CD4-positive, alpha-beta T cell treated with Interleukin-15 for 1 hour (primary cell): ENCODE data around the gene ZNF140.

Experiments used
- DNase-seq: peaks from one replicate; pipeline ENCODE4 v3.0.0-alpha.2; 2020

The ZNF140 gene

DNA sequence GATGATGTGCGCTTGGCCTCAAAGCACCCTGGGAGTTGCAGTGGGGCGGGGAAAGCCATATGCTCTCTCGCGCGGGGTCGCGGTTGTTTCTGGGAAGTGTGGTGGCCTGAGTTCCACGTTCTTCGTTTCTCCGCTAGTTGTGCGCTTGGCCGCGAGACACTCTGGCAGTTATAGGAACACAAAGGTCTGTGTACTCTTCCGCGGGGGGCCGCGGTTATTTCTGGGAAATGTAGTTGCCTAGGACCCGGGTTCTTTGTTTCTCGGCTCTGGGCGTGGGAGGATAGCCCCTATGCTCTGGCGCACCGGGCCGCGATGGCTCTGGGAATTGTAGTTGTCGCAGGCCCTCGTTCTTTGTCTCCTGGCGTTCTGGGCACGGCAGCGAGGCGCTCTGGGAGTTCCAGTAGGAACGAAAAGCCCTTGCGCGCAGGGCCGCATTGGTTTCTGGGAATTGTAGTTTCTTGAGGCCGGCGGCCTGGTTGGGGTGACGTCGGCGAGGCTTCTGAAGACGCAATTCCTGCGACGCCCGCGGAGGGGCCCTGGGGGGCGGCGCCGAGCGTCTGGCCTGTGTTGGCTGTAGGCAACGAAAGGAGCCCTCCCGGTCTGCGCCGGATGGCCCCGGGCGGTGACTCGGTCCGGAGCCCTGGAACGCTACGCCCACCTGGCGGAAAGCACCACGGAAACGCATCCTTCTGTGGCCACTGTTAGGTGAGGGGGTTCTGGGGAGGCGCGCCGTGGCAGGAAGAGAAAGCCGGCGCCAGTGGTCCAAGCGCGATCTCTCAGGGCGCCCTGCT, at the start of gene ZNF140:
Gene ZNF140, plus strand, starts transcription at position 556 of the 791 bp plus-strand sequence. CDS start 398 bp downstream, outside the sequence.
- peak; percentile 96 for DNase-seq

DNA sequence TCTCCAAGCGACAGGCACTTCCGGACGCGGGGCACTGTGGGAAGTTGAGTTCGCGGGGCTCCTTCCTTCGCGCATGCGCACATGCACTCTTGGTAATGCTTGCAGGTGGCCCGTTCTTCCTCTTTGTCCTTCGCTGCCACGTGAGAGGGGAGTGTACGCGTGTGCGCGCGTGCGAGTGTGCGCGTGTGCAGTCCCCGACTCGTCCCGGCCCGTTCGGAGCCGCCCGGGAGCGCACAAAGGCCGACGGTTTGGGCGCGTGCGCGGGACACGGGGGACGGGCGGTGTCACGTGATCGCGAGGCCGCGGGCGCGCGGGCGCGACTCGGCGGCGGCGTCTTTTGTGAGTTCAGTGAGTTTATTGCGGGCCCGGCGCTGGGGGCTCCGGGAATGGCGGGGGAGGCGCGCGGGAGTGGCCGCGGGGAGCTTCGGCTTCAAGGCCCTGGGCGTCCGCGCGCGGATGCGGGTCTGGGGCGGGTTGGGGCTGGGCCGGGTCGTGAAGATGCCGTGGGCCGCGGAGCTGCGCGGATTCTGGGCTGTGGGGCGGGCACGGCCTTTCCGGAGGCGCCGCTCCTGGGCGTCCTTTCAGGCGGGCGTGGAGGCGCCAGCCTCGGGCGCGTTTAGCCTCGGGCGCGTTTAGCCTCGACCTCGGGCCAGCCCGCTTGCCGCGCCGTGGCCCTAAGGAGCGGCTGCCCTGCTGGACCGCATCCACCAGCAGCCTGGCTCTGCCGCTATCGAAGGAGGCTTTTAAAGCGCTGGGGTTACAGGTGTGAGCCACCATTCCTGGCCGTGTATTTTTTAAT, 43.3 kb upstream of the ZNF140 start, which contains the start of gene ZNF84:
Gene ZNF84, plus strand, starts transcription at position 303 of the 799 bp plus-strand sequence. CDS start 3,959 bp downstream, outside the sequence.
- DNase-seq, result peak; percentile 99

DNA sequence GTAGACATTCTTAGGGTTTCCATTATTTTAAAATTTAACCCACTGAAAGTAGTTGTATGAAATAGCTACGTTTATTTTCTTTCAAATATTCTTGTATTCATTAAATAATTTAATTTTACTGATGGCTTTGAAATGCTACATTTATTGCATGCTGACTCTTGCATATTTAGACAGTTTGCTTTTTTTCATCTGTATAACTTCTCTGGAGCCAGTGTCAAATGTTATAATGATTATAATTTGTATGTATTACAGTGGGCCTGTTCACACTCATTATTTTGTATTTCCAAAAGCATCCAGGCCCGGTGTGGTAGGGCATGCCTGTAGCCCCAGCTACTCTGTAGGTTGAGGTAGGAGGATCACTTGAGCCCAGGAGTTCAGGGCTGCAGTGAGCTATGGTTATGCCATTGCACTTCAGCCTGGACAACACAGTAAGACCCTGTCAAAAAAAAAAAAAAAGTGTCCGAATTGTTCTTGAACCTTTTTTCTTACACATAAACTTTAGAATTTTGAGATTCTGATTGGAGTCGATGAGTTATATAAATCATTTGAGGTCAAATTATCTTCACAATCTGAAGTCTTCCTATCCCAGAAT, 42.5 kb upstream of the ZNF140 start:
- DNase-seq, result no peak

DNA sequence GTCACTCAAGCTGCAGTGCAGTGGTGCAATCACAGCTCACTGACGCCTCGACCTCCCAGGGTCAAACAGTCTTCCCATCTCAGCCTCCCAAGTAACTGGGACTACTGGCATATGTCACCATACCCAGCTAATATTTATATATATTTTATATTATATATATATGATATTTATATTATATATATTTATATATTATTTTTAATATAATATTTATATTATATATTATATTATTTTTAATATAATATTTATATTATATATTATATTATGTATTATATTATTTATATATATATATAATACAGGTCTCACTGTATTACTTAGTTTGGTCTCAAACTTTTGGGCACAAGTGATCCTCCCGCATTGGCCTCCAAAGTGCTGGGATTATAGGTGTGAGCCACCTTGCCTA, 34.0 kb upstream of the ZNF140 start:
- no peak for DNase-seq

DNA sequence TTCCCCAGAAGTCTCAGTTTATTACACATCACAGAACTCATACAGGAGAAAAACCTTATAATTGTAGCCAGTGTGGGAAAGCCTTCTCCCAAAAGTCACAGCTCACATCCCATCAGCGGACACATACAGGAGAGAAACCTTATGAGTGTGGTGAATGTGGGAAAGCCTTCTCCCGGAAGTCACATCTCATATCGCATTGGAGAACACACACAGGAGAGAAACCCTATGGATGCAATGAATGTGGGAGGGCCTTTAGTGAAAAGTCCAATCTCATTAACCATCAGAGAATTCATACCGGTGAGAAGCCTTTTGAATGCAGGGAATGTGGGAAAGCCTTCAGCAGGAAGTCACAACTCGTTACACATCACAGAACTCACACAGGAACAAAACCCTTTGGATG, 23.3 kb upstream of the ZNF140 start:
- DNase-seq, result no peak

DNA sequence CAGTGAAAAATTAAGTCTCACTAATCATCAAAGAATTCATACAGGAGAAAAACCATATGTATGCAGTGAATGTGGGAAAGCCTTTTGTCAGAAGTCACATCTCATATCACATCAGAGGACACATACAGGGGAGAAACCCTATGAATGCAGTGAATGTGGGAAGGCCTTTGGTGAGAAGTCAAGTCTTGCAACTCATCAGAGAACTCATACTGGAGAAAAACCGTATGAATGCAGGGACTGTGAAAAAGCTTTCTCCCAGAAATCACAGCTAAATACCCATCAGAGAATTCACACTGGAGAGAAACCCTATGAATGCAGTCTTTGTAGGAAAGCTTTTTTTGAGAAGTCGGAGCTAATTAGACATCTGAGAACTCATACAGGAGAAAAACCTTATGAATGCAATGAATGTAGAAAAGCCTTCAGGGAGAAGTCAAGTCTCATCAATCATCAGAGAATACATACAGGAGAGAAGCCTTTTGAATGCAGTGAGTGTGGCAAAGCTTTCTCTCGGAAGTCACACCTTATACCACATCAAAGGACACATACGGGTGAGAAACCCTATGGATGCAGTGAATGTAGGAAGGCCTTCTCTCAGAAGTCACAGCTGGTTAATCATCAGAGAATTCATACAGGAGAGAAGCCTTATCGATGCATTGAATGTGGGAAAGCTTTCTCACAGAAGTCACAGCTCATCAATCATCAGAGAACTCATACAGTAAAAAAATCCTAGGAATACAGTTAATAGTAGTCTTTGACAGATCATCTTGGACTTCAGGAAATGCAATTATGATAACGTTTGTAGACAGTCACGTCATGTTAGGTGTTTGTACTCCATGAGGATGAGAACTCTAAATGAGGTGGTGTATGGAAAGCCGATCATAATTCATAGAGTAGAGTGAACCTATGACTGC, 22.3 kb upstream of the ZNF140 start:
- DNase-seq, result no peak

DNA sequence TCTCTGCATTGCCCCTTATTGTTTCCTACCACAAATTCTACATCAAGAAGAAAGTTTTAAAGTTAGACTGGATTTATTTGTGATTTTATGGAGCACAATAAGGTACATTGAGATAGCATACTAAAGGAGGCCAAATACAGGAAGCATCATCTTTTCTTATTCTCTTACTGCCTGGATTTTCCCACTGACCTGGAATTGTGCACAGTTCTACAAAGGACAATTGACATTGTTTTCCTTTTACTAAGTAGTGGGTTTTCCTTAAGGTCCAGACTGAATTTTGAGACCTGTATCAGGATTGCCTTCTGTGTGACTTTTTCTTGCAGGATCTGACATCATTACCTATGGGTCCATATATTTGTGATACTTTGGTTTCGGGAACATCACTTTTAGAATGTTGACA, 18.8 kb upstream of the ZNF140 start:
- no peak for DNase-seq

DNA sequence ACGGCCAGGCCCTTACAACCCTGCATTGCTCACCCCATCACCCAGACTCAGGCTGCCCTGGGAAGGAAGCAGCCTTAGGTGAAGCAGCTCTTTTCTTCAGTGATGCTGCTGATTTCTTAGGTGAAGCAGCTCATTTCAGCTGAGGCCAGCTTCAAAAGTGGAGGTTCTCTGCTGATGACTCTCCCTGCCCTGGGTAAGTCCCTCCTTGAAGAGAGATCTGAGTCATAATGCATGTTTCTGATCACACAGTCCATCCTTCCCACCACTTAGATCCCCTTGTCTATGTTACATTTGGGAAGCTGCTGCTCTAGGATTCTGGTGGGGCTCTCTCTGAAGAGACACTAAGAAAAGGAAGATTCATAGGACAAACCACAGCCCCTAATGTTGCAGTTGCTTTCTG, 17.2 kb upstream of the ZNF140 start:
- DNase-seq, result no peak

DNA sequence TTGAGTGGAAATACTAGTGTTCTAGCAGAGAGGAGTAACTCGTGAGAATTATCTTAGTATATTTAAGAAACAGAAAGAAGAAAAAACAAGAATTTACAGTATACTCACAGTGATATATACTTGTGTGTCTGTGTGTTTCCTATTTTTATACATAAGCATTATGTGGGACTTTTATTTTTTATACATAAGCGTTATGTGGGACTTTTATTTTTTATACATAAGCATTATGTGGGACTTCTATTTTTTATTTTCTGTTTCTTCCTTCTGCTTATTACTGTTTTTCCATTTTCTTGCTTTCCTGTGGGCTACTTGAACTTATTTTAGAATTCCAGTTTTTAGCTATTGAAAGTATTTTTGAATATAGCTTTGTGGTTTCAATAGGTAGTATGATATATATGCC, 6.9 kb upstream of the ZNF140 start:
- no peak for DNase-seq

DNA sequence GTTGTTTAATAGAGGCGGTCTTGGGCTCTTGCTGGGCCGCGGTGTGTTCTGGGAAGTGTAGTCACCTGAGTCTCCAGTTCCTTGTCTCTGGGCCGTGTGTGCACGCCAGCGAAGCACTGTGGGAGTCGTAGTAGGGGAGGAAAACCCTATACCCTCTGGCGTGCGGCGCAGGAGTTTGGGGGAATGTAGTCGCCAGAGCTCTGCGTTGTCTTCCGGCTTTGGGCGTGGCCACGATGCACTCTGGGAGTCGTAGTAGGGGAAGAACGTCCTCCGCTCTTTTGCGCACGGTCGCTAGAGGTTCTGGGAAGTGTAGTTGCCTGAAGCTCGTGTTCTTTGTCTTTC, 726 bp upstream of the ZNF140 start:
- peak; percentile 99 for DNase-seq

DNA sequence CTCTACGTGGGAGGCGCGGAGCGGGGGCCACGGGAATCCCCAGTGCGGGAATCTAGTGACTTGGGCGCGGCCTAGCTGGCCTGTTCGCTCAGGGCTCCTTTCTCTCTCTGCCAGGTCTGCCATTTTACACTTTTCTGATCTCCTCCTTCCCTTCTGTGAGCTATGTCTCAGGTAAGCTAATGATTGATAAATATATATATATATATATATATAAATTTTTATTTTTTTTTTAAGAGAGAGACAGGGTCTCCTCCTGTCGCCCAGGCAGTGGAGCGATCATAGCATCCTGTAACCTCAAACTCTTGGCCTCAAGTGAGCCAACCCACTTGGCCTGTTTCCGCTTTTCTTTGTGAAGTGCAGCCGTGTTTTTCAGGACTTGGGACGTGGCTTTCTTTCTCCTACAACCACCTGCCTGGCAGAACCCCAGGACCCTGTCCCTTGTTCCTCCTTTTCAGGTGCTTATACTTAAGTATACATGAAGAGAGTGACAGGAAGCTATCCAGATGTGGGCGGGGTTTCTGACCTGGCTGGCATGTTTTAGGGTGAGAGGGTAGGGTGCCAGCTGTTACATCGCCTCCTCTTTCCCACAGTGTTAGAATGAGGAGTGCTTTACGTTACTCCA, 547 bp downstream of the ZNF140 start:
- no peak for DNase-seq

DNA sequence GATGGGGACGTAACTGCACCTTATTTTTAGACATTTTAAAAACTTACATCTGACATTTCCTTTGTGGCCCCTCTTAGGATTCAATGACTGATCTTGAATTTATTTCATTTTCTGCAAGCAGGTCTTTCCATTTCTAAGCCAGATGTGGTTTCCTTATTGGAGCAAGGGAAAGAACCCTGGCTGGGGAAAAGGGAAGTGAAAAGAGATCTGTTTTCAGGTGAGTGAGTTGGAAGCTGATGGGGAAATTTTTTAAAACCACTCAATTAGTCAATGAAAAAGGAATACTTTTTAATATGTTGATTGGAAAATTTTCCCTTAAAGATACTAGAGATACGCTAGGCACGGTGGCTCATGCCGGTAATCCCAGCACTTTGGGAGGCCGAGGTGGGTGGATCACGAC, 2.6 kb downstream of the ZNF140 start:
- DNase-seq, result no peak

DNA sequence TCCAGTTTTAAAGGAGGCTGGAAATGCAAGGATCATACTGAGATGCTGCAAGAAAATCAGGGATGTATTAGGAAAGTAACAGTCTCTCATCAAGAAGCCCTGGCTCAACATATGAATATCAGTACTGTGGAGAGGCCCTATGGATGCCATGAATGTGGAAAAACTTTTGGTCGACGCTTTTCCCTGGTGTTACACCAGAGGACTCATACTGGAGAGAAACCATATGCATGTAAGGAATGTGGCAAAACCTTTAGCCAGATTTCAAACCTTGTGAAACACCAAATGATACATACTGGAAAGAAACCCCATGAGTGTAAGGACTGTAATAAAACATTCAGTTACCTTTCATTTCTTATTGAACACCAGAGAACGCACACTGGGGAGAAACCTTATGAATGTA, 24.9 kb downstream of the ZNF140 start:
- DNase-seq, result no peak

DNA sequence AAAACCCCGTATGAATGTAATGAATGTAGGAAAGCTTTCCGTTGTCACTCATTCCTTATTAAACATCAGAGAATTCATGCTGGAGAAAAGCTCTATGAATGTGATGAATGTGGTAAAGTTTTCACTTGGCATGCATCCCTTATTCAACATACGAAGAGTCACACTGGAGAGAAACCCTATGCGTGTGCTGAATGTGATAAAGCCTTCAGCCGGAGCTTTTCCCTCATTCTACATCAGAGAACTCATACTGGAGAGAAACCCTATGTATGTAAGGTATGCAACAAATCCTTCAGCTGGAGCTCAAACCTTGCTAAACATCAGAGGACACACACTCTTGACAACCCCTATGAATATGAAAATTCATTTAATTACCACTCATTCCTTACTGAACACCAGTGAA, 25.5 kb downstream of the ZNF140 start:
- no peak for DNase-seq

DNA sequence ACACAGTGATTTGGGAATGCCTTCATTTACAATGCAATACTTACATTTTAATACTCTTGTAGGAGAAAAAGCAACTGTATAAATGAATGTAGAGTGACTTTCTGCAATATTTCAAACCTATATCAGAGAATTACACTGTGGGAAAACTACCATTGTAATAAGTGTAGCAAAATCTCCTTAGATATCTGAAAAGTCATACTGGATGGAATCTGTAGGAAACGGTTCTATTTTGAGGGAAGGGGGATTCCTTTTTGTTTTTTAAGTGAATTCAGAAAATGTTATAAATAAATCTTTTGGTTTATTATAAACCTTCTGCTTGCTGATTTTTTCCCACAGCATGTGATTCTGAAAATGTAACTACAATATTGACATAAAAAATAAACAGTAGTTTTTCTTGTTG, 26.4 kb downstream of the ZNF140 start:
- DNase-seq, result no peak

DNA sequence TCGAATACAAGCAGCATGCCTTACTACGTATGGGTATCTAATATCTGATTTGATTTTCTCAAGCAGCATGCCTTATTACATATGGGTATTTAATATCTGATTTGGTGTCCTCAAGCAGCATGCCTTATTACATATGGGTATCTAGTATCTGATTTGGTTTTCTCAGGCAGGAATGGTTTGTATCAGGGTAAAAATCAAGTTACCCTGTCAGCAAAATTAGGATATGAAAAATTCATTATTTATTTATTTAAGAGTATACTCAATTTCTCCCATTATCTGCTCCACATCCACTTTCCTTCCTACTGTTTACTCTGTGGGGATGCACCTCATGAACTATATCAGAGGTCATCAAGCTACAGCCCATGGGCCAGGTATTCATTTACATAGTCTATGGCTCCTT, 27.4 kb downstream of the ZNF140 start:
- no peak for DNase-seq

DNA sequence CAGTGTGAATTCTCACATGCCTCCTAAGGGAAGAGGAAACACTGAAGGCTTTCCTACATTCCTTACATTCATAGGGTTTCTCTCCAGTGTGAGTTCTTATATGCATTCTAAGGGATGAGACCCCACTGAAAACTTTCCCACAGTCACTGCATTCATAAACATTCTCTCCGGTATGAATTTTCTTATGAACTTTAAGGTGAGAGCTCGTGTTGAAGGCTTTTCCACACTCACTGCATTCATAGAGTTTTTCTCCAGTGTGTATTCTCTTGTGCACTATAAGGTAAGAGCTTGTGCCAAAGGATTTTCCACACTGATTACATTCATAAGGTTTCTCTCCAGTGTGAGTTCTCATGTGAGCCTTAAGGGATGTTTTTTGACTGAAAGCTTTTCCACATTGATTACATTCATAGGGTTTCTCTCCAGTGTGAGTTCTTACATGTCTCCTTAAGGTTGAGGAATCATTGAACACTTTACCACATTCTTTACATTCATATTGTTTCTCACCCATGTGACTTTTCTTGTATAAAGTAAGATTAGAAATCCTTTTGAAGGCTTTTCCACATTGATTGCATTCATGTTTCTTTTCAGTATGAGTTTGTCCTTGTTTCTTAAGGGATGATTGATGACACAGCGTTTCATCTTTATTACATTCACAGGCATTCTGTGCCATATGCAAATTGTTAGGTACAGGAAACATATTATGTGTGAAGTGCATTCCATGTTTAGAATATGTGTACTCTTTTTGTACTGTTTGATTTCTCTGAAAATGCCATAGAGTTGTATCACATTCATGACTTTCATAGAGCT, 39.9 kb downstream of the ZNF140 start:
- DNase-seq, result no peak

DNA sequence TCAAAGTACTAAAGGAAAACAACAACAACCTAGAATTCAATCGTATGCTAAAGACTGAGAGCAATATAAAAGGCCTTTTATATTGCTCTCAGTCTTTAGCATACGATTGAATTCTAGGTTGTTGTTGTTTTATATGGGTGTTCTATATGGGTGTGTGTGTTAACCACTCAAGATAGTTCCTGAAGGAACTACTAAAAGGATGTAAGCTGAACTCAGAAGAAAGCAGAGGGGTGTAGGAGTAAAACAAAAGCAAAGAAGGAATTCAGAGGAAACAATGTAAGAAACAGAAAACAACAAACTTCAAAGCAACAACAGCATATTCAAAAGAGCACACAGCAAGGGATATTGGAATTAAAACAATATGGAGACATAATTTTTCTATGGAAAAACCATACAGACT, 44.0 kb downstream of the ZNF140 start:
- no peak for DNase-seq

DNA sequence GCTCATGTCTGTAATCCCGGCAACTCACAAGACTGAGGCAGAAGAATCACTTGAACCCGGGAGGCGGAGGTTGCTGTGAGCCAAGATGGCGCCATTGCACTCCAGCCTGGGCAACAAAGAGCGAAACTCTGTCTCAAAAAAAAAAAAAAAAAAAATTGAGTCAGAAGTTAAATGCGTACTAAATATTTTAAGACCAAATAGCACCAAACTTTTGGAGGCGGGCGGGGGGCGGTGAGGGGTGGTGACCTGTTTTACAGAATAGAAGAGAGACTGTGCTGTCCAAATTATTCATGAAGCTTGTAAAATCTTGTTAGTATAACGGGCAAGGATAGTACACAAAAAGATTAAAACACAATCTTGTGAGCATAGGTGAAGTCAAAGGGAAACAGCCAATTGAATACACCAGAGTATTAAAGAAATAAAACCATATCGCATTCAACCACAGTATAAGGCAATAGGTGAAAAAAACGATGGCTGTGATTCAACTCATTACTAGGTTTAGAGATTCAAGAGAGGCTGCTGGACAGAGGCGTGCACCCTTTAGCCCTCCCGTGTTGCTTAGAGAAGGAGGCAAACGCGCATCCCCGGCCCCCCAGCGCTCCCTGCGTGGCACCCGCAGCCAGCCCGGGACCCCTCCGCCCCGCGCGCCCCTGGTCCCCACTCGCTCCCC, 48.8 kb downstream of the ZNF140 start:
- DNase-seq, result no peak

DNA sequence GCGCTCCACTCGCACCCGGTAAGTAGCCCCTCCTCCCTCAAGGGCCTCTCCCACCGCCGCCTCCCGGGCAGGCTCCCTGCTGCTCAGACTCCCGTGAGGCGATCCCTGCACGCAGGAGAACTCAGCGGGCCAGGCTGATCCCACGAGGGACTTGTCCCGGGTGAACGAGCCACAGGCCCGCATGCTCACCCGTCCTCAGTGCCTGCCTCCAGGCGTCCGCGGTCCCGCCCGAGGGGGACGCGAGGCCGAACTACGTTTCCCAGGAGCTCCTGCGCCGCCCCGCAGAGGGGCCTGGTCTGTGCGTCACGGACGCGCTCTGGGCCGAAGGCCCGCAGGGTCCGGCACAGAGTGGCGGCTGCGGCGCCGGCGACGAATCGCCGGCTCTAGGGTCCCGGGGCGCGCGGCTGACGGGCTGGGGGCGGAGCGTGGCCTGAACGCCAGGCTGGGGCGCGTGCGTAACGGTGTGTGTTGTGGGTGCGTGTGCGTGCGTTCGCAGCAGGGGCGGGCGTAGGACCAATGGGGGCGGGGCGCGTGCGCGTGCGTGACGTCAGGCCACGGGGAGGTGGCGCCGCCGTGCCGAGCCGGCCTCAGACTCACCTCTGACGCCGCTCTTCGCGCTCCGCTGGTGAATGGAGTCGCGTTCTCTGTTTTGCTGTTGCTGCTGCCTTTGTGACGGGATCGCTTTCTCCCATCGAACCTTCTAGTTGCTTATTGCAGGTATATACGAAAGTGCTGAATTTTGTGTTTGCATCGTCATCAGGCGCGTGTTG, 49.5 kb downstream of the ZNF140 start, which contains the start of the genes ZNF10 and ZNF891:
Gene ZNF10, plus strand, starts transcription at position 590 of the 770 bp plus-strand sequence. CDS start 13,866 bp downstream, outside the sequence.
Gene ZNF891, minus strand, starts transcription at position 237 of the 770 bp plus-strand sequence. CDS start 8,356 bp downstream, outside the sequence.
- peak; percentile 96 for DNase-seq
